Lower leg skin (tissue), 4 donors: ENCODE measurements around the gene DET1. TPM values are rescaled to one million over a fixed set of nuclear protein-coding genes. Genes with fewer than 3 reads are reported as not detected.

Source experiments
- DNase-seq, 2 donors: peaks; one replicate each; pipeline ENCODE4 v3.0.0-alpha.2; 2019; ENCODE audit warnings: low spot score in 2 of 2
- H3K4me3 ChIP-seq: fragments of 200-600 bp; sonication (generic); 2 replicates; pipeline ENCODE4 v1.5.1; 2017; ENCODE audit warnings: mild to moderate bottlenecking, low read depth; ENCODE audit not compliant: poor library complexity, severe bottlenecking
- POLR2A ChIP-seq, 2 donors: fragments of 450-650 bp; IDR thresholded peaks; one replicate each; pipeline ENCODE4 v1.6.1; 2016 to 2017; ENCODE audit warnings: antibody characterized with exemption in 2 of 2, mild to moderate bottlenecking in 1 of 2, moderate library complexity in 1 of 2
- WGBS, 2 donors: methylation state at CpG; one replicate each; pipeline ENCODE4 v1.1.5; 2018; 5-methylcytosine and 5-hydroxymethylcytosine counted together
- intact Hi-C: fragments of 100-400 bp; cut with DNase I; formaldehyde crosslinking; loops from one replicate; pipeline ENCODE4 v1.15.0; 2023; ENCODE audit warnings: low total_unique reads
- total RNA-seq, 4 donors: library from RNA; depleted of rRNA; stranded (reverse); fragments of >200 nt; gene quantifications; one replicate each; pipeline ENCODE4 v1.1.0, GENCODE V29; 2016
- TF ChIP-seq, protein P1 (sequence below), 3 donors: fragments of 450-650 bp; IDR thresholded peaks; one replicate each; pipeline ENCODE4 v1.5.1; 2016; ENCODE audit warnings: antibody characterized with exemption in 3 of 3, mild to moderate bottlenecking in 3 of 3, moderate library complexity in 2 of 3

Gene DET1
- total RNA-seq, 4 donors from 2014 or later = 2.5 to 7.0 (median 5.1) TPM

DNA sequence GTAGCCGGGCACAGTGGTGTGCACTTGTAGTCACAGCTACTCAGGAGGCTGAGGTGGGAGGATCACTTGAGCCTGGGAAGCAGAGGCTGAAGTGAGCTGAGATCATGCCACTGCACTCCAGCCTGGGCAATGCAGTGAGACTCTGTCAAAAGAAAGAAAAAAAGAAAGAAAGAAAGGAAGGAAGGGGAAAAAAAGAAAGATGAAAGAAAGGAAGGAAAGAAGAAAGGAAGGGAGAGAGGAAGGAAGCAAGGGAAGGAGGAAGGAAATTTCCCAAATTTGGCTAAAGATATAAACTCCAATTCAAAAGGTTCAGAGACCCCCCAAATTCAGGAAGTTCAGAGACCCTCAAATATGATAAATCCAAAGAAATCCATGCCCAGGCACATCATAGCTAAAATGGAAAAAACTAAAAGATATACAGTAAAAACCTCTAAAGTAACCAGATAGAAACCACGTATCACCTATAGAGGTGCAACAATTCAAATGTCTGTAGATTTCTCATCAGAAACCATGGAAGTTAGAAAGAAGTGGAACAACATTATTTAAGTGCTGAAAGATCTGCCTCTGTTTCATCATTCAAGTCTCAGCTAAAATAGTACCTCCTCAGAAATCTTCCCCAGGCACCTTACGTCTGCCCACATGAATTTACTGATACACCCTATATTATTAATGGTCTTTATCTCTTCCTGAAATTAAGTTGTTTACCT lies 10.7 kb downstream of the DET1 start:
- TF ChIP-seq, protein P1, sequence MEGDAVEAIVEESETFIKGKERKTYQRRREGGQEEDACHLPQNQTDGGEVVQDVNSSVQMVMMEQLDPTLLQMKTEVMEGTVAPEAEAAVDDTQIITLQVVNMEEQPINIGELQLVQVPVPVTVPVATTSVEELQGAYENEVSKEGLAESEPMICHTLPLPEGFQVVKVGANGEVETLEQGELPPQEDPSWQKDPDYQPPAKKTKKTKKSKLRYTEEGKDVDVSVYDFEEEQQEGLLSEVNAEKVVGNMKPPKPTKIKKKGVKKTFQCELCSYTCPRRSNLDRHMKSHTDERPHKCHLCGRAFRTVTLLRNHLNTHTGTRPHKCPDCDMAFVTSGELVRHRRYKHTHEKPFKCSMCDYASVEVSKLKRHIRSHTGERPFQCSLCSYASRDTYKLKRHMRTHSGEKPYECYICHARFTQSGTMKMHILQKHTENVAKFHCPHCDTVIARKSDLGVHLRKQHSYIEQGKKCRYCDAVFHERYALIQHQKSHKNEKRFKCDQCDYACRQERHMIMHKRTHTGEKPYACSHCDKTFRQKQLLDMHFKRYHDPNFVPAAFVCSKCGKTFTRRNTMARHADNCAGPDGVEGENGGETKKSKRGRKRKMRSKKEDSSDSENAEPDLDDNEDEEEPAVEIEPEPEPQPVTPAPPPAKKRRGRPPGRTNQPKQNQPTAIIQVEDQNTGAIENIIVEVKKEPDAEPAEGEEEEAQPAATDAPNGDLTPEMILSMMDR (IDR thresholded peaks at IDR 0.05) = no peak
- TF ChIP-seq POLR2A (IDR thresholded peaks at IDR 0.05) = no peak
- intact Hi-C loops = no loop called here
- 99% methylated on average over 3 of the region's 3 CpGs for WGBS, 2 donors
- H3K4me3 ChIP-seq = no peak overlapping the region
- no peak for DNase-seq

DNA sequence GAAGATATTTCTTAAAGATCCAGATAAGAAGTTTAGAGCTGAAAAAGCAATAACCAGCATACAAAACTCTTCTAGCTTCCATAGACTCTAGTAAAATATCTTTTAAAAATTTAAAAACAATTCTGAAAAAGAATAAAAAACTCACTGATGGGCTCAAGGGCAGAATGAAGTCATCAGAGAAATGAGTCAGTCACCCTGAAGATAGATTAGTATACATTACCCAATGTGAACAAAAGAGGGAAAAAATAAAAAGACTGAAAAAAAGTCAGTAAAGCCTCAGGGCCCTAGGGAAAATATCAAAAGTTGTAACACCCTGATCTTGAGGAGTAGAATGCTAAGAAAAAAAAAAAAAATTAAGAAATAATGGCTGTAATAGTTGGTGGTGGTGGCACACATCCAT lies 11.4 kb downstream of the DET1 start:
- DNase-seq = no peak
- no peak overlapping the region for H3K4me3 ChIP-seq
- TF ChIP-seq POLR2A (IDR thresholded peaks at IDR 0.05) = no peak
- TF ChIP-seq, protein P1 (IDR thresholded peaks at IDR 0.05) = no peak
- intact Hi-C loops = no loop called here

DNA sequence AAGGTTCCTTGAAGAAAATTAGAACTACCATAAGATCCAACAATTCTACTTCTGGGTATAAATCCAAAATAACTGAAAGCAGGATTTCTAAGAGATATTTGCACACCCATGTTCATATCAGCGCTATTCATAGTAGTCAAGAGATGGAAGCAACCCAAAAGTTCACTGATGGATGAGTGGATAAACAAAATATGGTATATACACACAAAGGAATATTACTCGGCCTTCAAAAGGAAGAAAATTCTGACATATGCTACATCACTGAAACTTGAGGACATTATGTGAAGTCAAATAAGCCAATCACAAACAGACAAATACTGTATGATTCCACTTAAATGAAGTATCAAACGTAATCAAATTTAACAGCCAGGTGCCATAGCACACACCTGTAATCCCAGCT lies 13.1 kb downstream of the DET1 start:
- intact Hi-C loops = no loop called here
- DNase-seq = no peak
- TF ChIP-seq, protein P1 (IDR thresholded peaks at IDR 0.05) = no peak
- TF ChIP-seq POLR2A (IDR thresholded peaks at IDR 0.05) = no peak
- WGBS, 2 donors = 70 to 97% methylated on average over 3 of the region's 3 CpGs
- H3K4me3 ChIP-seq = no peak overlapping the region

DNA sequence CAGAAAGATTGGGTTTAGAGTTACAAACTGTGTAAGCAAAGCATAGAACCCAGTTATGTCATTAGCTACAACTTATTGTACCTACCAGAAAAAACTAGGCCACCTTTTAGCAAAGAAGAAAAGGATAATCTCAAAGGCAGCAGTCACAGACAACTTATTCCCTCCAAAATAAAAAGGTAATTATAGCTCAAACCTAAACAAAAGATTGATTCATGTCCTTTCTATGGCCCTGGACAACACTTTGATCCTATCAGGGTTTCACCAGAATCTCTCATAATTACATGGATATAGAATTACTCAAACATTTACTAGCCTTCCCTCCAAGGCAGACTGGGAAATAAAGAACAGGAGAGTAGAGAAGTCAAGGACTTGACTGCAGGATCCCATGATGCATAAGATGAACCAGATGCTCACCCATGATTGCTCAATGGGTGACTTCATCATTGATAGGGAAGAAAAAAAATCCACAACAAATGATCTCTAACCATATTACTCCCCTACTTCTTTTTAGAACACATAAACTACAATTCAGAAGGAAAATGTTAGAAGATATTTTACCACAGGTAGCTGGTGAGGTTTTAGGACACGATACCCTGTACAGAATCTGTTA lies 17.4 kb downstream of the DET1 start:
- 91 to 96% methylated on average over 1 of the region's 1 CpG for WGBS, 2 donors
- TF ChIP-seq, protein P1 (IDR thresholded peaks at IDR 0.05) = no peak
- TF ChIP-seq POLR2A (IDR thresholded peaks at IDR 0.05) = no peak
- intact Hi-C loops = no loop called here
- no peak for DNase-seq
- H3K4me3 ChIP-seq = no peak overlapping the region

DNA sequence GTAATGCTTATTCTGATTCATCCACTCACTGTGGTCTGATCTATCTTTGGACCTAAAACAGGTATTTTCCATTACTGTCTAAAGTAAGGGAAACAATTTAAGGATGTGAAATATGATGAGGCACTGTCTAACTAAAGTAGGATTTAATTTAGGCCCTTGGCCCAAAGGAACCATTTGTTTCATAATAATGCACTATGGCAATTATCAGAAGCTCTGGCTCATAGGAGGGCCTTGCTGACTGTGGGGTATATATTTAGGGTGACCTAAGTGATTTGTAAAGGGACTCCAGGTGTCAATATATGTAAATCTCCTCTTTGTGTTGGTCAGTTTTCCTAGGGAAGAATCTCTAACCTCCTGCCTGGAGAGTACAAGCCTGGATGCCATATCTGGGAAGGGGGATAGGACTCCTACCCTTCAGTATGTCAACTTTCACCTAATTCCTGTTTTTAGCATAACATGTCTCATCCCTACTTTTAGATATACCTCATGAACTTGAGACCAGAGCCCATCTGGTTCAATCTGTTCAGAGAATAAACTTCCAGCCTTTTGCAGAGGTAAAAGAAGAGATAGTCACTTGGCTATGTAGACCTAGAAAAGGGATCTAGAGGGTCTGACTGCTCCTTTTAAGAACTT lies 20.1 kb downstream of the DET1 start:
- no peak for DNase-seq
- intact Hi-C loops = no loop called here
- H3K4me3 ChIP-seq = no peak overlapping the region
- TF ChIP-seq POLR2A (IDR thresholded peaks at IDR 0.05) = no peak
- TF ChIP-seq, protein P1 (IDR thresholded peaks at IDR 0.05) = no peak
